Endometrial microvascular endothelial cells (primary cell): ENCODE measurements around the gene KIRREL3. TPM values are rescaled to one million over a fixed set of nuclear protein-coding genes. Genes with fewer than 3 reads are reported as not detected.

Source experiments
- in situ Hi-C: cut with HindIII; loops from 2 replicates; pipeline ENCODE4 v1.10.0; 2017; ENCODE audit warnings: low sequenced_read_pairs, low pct_unique_long_range_greater_than_20kb; ENCODE audit errors: inconsistent ontology term
- total RNA-seq: library from RNA; depleted of rRNA; stranded (reverse); fragments of >200 nt; gene quantifications from one replicate; pipeline ENCODE4 v1.2.3, GENCODE V29; 2015; ENCODE audit errors: inconsistent ontology term

The KIRREL3 gene
- total RNA-seq, 1 donor from 2014 or later = 0.56 TPM

DNA sequence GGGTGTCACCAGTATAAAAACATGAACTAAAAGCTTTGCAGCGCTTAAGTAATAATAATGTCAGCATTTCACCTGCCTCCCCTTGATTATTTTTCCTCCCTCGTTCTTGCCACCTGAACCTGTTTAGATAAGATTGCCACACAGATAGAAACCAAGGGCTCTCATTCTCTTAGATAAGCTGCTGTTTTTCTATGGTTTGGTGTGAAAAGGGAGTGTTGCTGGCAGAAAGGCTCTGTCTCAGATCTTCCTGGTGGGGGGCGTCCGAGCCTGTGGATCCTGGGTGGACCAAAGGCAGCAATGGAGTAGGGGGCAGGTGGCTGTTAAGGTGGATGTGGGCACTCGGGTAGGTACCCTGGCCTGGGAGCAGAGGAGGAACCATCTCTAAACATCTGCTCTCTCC, 497.6 kb downstream of the KIRREL3 start:
- in situ Hi-C loops = no loop called here

DNA sequence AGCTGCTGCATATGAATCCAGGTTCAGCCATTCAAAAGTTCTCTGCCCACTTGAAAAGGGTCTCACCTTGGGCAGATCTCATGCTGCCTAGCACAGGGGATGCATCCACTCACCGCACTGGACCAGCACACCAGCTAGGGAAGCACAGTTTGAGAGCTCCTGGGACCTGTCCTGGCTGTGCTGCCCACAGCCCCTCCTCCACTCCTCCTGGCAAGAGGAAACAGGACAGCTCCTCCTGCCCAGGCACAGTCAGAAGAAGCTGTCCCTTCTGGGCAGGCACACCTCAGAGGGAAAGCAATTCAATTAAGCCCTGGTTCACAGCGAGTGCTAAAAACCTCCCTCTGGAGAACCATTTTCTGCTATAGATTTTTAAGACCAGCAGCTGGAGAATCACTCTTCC, 498.4 kb downstream of the KIRREL3 start:
- in situ Hi-C loops = no loop called here

DNA sequence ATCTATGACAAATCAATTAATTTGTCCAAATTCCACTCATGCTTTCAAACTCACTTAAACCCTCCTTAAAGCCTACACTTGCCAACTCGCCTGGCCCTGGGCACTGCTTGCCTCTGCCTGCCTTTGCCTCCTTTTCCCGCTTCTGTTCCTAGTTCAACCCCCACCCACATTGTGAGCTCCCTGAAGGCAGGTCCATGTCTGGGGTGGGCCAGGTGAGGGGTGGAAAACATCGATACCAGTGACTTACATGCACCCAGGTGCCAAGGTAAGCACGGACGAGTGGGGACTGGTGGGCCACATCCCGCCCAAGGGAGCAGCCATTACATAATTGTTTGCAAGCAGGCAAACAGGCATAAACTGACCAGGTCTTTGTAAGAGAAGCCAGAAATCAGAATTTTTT, 498.9 kb downstream of the KIRREL3 start:
- in situ Hi-C loops = no loop called here

GRCh38 chr11:126500981-126501380, 499.6 kb downstream of the KIRREL3 start:
- in situ Hi-C loops = no loop called here

DNA sequence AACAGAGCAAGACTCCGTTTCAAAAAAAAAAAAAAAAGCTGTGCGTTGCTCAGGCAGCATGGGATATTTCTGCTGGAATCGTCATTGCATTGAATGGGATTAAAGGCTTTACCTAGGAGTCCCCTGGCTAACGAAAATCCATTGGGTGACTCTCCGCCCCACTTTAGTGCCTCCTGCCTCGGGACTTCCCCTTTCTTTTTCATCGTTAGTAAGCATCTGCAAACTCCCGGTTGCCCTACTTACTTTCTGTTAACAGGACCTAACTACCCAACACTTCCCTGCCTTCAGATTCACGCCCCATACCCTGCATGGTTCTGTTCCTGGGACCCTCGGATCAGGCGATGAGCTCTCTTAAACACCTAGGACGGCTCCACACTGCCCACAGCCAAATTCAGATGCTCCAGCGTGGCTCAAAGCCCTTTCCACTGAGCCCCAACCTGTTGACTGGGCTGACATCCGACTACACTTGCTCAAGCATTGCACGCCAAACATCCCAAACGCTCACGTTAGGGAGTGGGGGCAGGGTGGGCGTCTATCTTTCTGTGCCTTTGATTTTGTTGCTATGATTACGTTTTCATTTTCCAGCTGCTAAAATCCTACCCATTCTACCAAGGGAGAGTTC, 501.3 kb downstream of the KIRREL3 start:
- in situ Hi-C loops = loop anchor here (25.0 kb wide), 1 partner anchor 488 kb away; no protein-coding TSS in a partner anchor

GRCh38 chr11:126498281-126498680, 502.3 kb downstream of the KIRREL3 start:
- in situ Hi-C loops = loop anchor here (25.0 kb wide), 1 partner anchor 489 kb away; no protein-coding TSS in a partner anchor

GRCh38 chr11:126497581-126498122, 502.9 kb downstream of the KIRREL3 start:
- in situ Hi-C loops = loop anchor here (25.0 kb wide), 1 partner anchor 490 kb away; no protein-coding TSS in a partner anchor

GRCh38 chr11:126496576-126497337, 503.8 kb downstream of the KIRREL3 start:
- in situ Hi-C loops = loop anchor here (25.0 kb wide), 1 partner anchor 491 kb away; no protein-coding TSS in a partner anchor

GRCh38 chr11:126495281-126496220, 505.0 kb downstream of the KIRREL3 start:
- in situ Hi-C loops = loop anchor here (25.0 kb wide), 1 partner anchor 492 kb away; no protein-coding TSS in a partner anchor

DNA sequence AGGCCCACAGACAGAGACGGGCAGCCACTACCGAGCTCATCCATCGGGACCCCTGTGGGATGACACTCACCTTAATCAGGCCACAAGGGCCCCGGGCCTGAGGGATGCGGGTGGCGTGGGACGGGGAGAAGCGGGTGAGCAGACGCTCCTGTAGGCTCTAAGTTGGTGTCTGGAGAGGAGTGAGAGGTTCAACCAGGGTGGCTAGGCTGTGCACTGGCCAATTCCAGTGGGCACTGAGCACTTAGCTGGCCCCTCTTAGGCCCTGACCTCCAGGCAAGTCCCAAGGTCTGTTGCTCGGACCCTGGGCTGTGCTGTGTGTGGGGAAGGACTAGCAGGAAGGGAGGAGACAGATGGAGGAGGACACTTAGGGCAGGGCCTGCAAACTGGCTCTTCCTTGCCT, 505.7 kb downstream of the KIRREL3 start:
- in situ Hi-C loops = loop anchor here (25.0 kb wide), 1 partner anchor 492 kb away; no protein-coding TSS in a partner anchor

GRCh38 chr11:126492331-126493082, 508.1 kb downstream of the KIRREL3 start:
- in situ Hi-C loops = loop anchor here (25.0 kb wide), 1 partner anchor 495 kb away; no protein-coding TSS in a partner anchor

GRCh38 chr11:126491092-126491491, 509.5 kb downstream of the KIRREL3 start:
- in situ Hi-C loops = loop anchor here (25.0 kb wide), 1 partner anchor 496 kb away; no protein-coding TSS in a partner anchor

DNA sequence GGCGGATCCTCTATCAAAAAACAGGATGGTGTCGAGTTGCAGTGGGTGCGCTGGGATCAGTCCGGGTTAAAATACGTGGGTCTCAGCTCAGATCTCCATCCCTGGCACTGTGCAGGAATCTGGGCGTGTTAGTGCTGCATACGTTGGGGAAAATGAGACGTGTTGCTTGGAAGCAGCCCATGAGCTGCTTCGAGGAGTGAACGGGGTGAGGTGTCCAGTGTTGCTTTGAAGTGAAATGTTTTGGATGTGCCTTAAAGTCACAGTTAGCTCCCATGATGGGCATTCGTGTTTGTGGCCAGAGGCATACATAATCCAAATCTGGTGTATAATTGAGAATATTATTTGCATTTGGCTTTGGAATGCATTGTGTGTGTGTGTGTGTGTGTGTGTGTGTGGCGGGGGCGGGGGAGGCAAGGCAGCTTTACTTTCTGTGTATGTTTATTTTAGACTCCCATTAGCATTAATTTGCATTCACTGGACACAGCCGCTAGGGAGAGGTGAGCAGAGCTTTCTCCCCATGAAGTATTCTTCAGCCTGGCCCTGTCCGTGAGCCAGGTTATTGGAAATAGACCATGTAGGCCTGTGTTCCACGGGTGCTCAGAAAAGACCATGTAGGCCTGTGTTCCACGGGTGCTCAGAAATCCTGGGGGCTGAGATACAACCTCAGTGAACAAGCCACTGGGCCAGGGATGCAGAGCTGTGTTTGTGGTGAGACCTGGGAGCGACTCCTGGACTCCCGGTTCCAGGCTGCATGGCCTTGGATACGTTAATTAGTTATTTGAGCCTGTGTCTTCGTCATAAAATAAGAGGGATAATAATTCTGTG, 510.5 kb downstream of the KIRREL3 start:
- in situ Hi-C loops = loop anchor here (25.0 kb wide), 1 partner anchor 497 kb away; no protein-coding TSS in a partner anchor

- in situ Hi-C loops = loop anchor here (25.0 kb wide), 1 partner anchor 499 kb away; no protein-coding TSS in a partner anchor
Measured at GRCh38 chr11:126488591-126489370, 511.8 kb downstream of the KIRREL3 start.

DNA sequence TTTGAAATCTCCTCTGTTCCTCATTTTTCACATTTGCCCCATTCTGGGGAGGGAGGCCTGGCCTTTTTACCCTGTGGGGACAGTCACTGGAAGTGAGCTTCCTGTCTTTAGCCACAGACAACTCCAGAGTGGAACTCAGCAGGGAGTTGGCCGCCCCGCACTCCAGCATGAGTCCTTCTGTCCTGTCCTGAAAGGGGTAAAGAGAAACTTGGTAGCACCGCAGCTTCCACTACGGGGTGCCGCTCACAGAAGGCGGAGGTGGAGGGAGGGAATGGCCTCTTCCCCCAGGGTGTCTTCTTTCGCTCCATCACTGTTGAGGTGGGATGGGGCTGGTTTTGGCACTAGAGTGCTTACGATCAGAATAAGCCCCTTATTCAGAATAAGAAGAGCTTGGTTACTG, 512.9 kb downstream of the KIRREL3 start:
- in situ Hi-C loops = loop anchor here (25.0 kb wide), 1 partner anchor 500 kb away; no protein-coding TSS in a partner anchor

DNA sequence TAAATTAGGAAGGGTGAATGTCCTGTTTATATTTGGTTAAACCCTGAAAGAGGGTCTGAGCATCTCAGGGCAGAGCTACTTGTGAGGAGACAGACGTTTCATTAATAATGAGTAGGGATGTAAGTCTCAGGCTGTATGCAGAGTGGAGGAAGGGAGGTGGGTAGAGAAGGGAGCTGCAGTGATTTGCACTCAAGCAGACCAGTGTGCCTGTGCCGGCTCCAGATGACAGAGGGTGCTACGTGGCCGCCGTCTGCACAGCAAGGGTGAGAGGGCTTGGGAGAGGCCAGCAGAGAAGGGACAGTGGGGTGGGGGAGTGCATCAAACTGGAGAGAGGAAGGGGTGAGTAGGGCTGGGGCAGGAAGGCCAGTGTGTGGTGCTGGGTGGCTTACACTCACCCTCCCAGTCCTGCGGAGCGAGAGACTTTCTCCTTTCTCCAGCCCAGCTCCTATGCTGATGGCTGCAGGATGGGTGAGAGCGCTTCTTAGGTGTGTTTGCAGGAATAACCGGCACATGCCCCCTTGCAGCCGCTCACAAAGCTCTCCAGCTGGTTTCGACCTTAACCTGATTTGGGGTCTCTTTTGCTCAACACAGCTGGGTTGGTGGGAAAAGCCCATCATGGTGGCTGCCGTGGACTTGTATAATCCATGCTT, 514.5 kb downstream of the KIRREL3 start:
- in situ Hi-C loops = loop anchor here (25.0 kb wide), 1 partner anchor 501 kb away; no protein-coding TSS in a partner anchor
